GM19463 (cell line): Measurements from ENCODE around the gene LTO1.

Experiments used
- ATAC-seq: cut with Tn5 transposase; IDR thresholded peaks from one replicate; pipeline ENCODE4 v1.9.1; 2021; ENCODE audit warnings: mild to moderate bottlenecking, moderate library complexity; ENCODE audit not compliant: unreplicated experiment

The LTO1 gene

GRCh38 chr11:69682221-69682620 lies 7.1 kb upstream of the LTO1 start:
- no peak for ATAC-seq

DNA sequence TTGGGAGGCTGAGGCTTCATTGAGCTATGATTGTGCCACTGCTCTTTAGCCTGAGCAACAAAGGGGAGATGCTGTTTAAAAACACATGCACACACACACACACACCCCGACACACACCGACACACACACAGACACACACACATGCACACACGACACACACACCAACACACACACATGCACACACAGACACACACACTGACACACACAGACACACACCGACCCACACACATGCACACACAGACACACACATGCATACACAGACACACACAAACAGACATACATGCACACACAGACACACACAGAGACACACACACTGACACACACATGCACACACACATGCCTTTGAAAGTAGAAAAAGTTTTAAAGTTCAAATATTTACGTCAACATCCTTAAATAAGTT lies 5.5 kb upstream of the LTO1 start:
- no peak for ATAC-seq

- ATAC-seq: no peak
Observed at GRCh38 chr11:69677749-69678148, 2.6 kb upstream of the LTO1 start.

DNA sequence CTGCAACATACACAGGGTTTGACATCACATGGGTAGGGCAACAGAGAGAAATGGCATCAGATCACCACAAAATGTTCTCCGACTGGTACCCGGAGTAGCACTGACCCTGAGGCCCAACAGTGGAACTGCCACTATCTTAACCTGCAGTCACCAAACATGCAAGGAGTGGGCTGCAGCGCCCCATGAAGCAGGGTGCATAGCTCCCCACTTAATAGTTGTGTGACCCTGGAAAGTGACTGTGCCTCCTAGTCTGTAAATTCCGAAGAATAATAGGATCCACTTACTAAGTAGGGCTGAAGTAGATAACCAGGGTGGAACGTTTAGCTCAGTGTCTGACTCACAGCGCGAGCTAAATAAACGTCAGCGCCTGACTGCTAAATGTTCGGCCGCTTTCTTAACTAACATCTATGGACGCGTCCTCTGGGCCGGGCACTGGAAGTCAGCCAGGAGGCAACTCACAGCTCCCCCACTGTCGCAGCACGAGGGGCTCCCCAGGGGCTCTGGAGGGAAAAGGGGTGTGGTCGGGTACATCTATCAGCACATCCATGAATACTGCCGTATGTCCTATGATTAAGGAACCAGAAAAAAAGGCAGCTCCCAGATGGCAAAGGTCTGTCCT lies 777 bp downstream of the LTO1 start:
- ATAC-seq: no peak

- ATAC-seq: no peak
Observed at GRCh38 chr11:69671734-69672465, 3.3 kb downstream of the LTO1 start.

- no peak for ATAC-seq
Observed at GRCh38 chr11:69670158-69670845, 4.9 kb downstream of the LTO1 start.

GRCh38 chr11:69669486-69669885 lies 5.7 kb downstream of the LTO1 start:
- no peak for ATAC-seq

DNA sequence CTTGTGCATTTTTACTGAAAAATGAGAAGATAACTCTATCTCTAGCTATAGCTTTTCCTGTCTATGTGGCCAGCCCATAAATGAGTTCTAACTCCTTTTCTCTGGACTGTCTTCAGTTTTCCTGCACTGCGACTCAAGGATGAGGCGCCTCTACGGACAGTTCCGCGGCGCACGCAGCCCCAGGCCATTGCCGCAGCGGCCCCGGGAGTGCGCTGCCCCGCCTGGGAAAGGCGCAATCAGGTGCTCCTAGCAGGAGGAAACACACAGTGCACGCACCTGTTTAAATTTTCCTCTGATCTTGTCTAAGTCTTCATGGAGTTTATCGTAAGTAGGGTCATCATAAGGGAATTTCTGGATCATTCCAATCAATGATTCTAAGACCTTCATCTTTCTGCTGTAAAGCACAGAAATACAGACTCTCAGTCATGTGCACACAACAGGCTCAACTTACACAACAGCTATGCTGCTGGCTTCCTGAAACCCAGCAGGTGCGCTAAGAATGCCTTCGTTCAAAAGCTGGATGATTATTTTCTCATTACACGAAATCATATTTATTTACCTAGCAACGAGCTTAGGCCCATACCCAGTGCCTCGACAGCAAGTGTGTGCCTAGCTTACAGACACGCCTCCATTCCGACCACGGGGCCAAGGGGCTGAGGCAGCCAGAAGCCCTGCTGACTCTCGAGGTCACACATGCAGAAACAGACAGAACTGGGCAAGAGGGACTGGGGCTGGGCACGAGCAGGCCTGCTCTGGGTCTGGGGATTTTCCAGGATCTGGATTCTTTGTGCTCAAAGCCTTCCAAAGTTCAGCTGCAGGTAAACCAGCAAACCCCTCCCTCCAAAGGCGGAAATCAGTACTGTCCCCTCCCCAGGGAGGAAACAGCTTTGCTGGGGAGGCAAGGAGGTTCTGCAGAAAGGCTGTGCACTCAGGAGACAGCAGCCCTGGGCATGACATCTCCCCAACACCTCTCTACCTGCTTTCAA lies 7.2 kb downstream of the LTO1 start:
- ATAC-seq: no peak

GRCh38 chr11:69666752-69667536 lies 8.2 kb downstream of the LTO1 start:
- ATAC-seq: no peak

- no peak for ATAC-seq
Observed at GRCh38 chr11:69666261-69666660, 8.9 kb downstream of the LTO1 start.

DNA sequence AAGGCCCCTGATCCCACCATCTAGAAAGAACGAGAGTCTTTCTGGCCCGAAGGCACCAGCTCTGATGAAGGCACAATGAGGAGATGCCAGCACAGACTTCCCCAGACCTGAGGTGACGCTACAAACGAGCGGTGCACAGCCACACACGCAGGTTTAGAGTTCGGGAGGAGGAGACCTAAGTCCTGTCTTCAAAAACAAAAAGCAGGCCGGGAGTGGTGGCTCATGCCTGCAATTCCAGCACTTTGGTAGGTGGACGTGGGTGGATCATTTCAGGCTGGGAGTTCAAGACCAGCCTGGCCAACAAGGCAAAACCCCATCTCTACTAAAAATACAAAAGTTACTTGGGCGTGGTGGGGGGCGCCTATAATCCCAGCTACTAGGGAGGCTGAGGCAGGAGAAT lies 9.5 kb downstream of the LTO1 start:
- no peak for ATAC-seq

DNA sequence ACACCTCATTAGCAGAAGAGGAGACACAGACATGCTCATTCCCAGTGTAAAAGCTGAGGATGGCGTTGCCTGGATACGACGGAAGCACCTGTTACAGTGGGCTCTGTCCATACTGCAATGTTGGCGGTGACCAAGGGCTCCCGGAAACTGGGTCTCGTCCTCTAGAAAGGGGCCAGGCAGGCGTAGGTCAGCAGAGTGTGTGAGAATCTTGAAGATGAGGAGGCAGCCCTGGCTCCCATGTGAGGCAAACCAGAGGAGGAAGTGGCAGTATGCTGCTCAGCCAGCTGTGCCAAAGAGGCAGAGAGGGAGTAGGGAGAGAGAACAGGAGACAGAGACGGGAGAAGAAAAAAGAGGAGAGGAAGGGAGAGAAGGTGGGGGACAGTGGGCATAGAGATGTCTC lies 10.3 kb downstream of the LTO1 start:
- ATAC-seq: no peak

DNA sequence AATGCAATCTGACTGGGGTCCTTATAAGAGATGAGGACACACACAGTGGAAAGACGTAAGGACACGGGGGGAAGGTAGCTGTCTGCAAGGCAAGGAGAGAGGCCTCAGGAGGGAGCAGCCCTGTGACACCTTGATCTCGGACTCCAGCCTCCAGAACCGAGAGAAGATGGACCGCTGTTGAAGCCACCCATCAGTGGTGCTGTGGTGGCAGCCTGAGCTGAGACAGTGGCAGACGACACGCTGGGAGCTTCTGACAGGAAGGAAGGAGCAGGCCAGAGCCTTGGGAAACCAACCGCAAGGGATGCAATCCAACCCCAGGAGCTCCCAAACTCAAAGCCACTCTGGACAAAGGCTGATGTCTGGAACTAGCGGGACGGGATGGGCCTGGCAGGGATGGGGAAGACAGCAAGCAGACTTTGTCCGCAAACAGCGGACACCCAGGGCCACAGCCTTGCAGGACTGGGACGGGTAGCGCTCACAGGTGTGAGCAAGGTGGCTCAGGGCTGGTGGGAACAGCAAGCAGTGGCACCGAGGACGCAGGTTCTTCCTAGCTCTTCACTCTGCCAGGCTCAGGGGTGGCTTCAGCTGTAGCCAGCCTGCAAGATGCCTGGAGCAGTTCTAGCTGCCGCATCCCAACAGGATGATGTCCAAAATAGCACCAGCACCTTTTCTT lies 10.9 kb downstream of the LTO1 start:
- ATAC-seq: no peak

- ATAC-seq: no peak
Observed at GRCh38 chr11:69663326-69663725, 11.8 kb downstream of the LTO1 start.

DNA sequence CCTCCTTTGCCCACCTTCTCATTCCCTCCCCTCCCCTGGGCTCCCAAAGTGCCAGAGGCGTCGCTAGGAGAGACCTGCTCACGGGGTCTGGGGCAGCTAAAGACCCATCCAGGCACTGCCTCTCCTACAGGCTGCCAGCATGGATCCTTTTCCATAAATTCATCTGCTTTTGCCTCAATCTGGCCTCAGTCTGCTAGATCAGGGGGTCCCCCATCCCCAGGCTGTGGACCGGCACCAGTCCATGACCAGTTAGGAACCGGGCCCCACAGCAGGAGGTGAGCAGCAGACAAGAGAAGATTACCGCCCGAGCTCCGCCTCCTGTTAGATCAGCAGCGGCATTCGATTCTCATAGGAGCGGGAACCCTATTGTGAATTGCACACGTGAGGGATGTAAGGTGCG lies 12.3 kb downstream of the LTO1 start:
- no peak for ATAC-seq

- no peak for ATAC-seq
Observed at GRCh38 chr11:69662021-69662698, 13.0 kb downstream of the LTO1 start.

- ATAC-seq: no peak
Observed at GRCh38 chr11:69661413-69661715, 13.8 kb downstream of the LTO1 start.

DNA sequence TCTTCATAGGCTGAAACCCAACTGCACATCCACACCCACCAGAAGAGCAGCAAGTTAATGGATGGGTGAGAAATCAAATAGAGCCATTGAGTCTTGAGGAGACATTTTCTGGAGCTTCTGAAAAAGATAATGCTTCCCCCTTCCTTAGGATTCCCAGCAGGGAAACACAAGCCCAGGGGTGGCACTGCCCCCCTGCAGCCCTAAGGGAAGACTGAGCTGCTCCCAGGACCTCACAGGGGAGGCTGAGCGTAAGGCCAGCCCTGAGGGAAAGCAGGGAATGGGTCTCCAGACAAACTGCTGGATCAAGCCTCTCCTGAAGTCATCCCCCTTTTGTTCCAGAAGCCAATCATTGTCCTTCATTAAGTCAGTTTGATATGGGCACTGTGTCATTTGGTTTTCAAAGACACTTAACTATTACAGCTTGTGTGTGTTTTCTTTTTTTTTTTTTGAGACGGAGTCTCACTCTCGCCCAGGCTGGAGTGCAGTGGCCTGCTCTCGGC lies 15.1 kb downstream of the LTO1 start:
- no peak for ATAC-seq

- ATAC-seq: no peak
Observed at GRCh38 chr11:69659591-69659990, 15.6 kb downstream of the LTO1 start.
